Measurements from ENCODE around the gene FGGY.

DNA sequence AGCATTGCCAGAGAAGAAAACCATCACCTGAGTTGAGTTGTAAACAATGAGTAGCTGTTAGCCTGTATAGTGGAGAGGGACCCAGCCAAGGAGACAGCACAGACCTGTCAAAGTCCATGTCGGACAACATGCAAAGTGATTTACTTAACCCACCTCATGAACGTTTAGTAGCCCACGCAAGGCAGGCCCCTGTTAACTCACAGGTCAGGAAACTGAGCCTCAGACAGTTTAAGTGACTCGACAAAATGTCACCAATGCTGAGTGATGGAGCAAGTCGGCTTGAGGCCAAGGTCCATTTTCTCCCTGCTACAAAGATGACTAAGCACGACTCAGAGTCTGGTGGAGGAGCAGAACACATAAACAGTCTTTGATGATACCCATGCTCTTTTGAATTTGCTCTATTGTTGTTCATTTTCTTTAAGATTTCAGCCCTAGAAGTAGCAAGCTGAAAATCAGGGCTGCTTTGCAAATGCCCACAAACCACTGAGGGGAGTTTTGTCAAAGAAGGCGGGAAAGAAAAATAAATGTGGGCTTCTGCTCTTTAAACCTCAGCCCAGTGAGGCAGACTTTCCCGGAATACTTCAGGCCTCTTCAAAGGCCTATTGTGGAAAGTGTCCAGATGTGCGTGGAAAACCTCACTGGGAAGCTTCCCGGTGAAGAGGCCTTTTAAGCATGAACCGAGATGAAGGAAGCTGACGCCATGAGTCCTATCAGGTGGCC, 434.0 kb downstream of the FGGY start:
- TF ChIP-seq EP300 (IDR thresholded peaks at IDR 0.05) (no peak), POLR2AphosphoS5 (IDR thresholded peaks at IDR 0.05) (no peak), POLR2A (IDR thresholded peaks at IDR 0.05) (no peak)
- TF ChIP-seq, protein P1, sequence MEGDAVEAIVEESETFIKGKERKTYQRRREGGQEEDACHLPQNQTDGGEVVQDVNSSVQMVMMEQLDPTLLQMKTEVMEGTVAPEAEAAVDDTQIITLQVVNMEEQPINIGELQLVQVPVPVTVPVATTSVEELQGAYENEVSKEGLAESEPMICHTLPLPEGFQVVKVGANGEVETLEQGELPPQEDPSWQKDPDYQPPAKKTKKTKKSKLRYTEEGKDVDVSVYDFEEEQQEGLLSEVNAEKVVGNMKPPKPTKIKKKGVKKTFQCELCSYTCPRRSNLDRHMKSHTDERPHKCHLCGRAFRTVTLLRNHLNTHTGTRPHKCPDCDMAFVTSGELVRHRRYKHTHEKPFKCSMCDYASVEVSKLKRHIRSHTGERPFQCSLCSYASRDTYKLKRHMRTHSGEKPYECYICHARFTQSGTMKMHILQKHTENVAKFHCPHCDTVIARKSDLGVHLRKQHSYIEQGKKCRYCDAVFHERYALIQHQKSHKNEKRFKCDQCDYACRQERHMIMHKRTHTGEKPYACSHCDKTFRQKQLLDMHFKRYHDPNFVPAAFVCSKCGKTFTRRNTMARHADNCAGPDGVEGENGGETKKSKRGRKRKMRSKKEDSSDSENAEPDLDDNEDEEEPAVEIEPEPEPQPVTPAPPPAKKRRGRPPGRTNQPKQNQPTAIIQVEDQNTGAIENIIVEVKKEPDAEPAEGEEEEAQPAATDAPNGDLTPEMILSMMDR (IDR thresholded peaks at IDR 0.05), result no peak
